ENCODE results near the gene F13A1. TPM values are rescaled to one million over a fixed set of nuclear protein-coding genes. Genes with fewer than 3 reads are reported as not detected.

F13A1 gene
- total RNA-seq, 1 experiment from 2014 or later = 0.03 TPM

DNA sequence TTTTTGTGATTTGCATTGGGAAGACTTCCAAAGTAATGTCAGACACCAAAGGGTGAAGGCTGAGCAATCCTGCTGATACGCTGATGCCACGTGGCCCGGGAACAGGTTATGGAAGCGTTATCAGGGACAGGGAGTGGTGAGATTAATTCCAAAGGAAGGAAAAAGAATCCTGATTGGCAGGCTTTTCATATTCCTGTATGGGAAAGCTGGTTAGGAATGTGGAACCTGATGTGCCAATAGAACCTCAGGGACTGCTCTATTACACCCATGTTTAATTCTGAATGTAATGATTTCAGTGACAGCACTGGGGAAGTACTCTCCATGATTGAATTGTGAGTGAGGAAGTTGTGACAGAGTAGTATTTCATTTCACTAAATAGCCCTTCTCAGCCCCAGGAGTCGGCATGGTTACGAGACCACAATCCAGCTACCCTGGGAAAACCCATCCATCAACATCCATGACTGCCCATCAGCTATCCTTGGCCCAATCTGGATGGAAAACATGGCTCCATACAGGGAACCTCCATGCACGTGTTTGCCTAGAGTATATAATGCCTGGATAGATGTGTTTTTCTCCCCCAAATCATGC, 49.4 kb downstream of the F13A1 start:
- DNase-seq (ENCODE audit: low read depth, low spot score) = no peak
- in situ Hi-C loops (cut with HindIII; ENCODE audit: low pct_unique_long_range_greater_than_20kb, low sequenced_read_pairs) = no loop called here

DNA sequence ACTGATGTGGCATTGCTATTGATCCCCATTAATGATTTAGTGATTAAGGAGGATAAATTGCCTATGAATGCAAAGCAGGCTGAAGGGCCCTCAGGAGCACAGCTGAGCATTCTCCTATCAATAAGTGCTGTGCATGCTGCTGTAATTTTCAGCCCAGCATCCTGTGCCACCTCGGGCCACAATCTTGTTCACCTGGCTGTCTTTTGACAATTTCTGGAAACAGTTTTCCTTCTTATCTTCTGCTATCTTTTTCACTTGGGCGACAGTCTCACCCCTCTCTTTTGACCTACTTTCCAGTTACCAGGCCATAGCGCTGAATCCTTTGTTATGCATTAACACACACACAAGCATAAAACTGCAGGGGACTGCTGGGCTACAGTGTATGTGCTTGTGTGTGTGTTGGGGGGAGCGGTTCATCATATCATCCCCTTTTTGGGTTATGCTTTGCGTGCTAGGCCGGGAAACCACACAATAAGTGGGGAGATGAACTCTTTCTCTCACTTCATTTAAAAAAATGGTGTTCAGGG, 60.2 kb downstream of the F13A1 start:
- in situ Hi-C loops (cut with HindIII; ENCODE audit: low pct_unique_long_range_greater_than_20kb, low sequenced_read_pairs) = no loop called here

GRCh38 chr6:6256886-6257285, 63.6 kb downstream of the F13A1 start:
- no peak for DNase-seq (ENCODE audit: low read depth, low spot score)
- in situ Hi-C loops (cut with HindIII; ENCODE audit: low pct_unique_long_range_greater_than_20kb, low sequenced_read_pairs) = no loop called here

More for the DNA sequence above, 60.2 kb downstream of the F13A1 start:
- DNase-seq (ENCODE audit: low read depth, low spot score) = no peak

GRCh38 chr6:6256259-6256658, 64.2 kb downstream of the F13A1 start:
- no peak for DNase-seq (ENCODE audit: low read depth, low spot score)
- in situ Hi-C loops (cut with HindIII; ENCODE audit: low pct_unique_long_range_greater_than_20kb, low sequenced_read_pairs) = no loop called here

- in situ Hi-C loops (cut with HindIII; ENCODE audit: low pct_unique_long_range_greater_than_20kb, low sequenced_read_pairs) = no loop called here
- DNase-seq (ENCODE audit: low read depth, low spot score) = no peak
Measured at GRCh38 chr6:6251555-6252280, 68.7 kb downstream of the F13A1 start.

DNA sequence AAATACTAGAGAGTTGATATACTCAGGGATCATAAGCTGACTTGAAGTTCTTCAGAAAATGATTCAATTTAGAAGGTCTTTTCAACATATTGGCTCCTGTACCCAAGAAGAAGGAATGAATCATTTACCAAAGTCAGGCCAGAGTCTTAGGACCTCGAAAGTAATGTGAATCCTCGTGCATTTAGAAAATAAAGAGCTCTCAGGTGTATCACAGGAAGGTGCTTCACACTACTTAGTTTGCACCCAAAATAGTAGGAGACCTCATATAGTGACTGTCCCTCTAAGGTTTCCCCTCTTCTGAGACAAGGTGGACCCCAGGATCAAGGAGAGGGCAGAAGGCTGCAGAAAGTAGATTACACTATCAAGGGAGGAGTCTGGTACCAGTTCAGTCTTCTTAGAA, 71.8 kb downstream of the F13A1 start:
- in situ Hi-C loops (cut with HindIII; ENCODE audit: low pct_unique_long_range_greater_than_20kb, low sequenced_read_pairs) = no loop called here
- no peak for DNase-seq (ENCODE audit: low read depth, low spot score)

DNA sequence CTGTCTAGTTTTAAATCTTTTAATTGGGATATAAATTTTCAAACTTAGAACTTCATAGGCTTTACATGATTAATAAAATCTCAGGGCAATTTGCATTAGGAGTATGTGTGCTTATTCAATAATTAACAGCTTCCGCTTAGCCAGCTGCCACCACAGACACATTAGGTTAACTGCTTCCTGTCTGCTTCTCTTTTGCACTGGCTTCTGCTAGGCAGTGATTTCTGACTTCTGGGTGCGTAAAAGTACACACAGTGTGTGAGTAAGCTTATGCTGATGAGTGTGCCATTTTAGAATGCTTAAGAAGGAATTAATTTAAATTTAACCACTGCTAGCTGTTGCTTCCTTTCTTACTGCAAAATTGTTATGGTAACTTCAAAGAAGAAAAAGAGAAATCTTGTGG, 73.9 kb downstream of the F13A1 start:
- in situ Hi-C loops (cut with HindIII; ENCODE audit: low pct_unique_long_range_greater_than_20kb, low sequenced_read_pairs) = no loop called here
- no peak for DNase-seq (ENCODE audit: low read depth, low spot score)

DNA sequence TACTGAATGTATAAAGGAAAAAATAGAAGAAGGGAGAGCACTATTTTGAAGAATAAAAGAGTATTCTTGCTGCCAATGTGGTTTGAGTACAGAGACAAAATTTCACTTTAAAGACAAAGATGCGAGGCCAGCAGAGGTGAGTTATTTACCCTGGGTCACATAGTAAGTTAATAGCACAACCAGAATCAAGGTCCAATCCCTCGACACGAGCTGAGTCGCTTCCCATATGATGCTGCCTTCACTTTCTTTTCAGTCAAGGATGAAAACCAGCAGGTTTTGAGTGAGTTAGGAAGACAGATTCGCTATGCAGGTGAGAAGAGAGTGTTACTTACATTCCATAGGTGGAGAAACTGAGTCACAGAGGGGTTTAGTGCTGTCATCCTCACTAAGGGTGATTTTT, 75.8 kb downstream of the F13A1 start:
- in situ Hi-C loops (cut with HindIII; ENCODE audit: low pct_unique_long_range_greater_than_20kb, low sequenced_read_pairs) = no loop called here
- no peak for DNase-seq (ENCODE audit: low read depth, low spot score)

DNA sequence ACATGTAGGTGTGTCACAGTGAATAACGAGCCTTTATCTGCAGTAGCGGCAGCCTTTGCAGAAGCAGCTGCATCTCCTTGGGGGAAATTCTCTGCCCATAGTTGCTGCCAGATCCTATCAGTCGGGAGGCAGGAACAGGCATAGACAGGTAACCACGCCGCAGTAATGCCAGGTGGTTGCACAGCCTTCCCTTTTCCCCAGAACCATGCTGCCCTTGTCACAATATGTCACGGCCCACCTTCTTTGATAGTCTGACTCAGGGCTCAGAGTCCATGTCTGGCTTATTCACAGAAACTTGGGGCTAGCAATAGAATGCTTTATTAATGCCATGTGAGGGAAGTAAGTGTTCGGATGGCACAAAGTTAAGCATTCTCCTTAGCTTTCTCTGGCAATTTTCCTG, 76.6 kb downstream of the F13A1 start:
- in situ Hi-C loops (cut with HindIII; ENCODE audit: low pct_unique_long_range_greater_than_20kb, low sequenced_read_pairs) = no loop called here
- DNase-seq (ENCODE audit: low read depth, low spot score) = no peak

DNA sequence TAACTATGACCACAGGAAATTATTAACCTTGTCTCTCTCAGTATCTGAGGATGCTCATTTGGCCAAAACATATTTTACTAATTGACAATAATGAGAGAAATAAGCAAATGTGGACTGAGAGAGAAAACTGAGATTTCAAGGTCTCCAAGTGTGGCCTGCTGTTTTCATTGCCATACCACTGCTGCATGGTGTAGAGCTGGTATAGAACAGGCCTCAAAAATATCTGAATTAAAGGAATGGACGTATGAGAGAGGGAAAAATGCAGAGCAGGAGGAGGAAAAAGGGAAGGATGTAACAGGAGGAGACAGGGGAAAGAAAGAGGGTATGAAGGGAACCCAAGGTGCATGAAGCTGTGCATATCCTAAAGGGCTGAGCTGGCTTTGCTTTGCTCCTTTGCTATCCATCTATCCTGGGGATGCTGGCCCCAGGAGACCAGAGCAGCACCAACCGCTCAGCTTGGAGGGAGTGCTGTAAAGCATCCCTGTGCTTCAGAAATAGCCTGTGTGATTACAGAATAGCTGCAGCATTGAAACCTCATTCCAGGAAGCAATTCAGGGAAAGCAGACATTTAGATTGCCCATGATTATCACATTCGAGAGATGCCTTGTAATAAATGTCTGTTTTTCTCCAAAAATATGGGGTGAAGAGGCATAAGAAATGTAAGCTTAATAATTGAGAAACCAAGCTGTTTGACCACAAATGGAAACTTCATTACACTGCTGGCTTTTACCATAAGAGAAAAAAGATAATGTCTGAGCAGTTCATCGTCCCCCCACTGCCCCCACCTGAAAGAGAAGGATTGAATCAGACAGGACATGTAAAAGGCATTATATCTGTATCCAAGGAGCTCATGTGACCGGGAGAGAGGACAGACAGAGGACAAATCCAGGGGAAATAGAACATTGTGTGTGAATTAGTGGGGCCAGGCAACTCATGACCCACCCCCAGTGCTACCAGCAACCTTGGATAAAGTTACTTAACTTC, 80.6 kb downstream of the F13A1 start:
- DNase-seq (ENCODE audit: low read depth, low spot score) = no peak
- in situ Hi-C loops (cut with HindIII; ENCODE audit: low pct_unique_long_range_greater_than_20kb, low sequenced_read_pairs) = no loop called here

DNA sequence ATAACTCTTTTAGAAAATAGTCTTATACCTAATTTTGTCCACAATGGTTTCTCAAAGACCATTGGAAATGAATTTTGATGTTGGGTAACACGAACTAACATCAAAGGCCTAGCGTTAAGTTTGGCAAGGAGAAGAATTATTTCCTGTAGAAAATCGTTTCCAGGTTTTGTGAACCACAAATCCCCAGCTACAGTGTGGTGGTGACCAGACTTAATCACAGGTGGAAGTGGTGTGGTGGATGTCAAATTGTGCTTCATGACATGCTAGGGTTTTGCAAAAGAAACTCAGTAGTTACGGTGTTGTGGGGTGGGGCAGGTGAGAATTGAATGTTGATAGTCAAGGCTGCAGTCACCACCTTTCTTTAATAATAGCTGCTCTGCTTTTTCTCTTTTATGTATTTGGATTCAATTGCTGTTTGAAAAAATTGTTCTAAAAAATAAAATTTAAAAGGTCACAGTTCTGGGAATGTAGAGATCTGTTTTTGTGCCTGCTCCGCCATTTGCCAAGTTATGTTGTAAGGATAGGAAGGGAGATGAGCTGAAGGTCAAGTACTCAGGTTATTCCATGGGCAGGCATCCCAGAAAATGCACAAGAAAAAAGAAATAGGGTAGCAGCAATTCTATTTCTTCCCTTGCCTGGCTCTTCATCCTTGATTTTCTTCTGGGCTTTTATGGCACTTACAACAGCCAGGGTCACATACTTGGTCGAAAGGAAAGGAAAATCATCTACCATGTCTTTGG, 83.6 kb downstream of the F13A1 start:
- DNase-seq (ENCODE audit: low read depth, low spot score) = no peak
- in situ Hi-C loops (cut with HindIII; ENCODE audit: low pct_unique_long_range_greater_than_20kb, low sequenced_read_pairs) = no loop called here

- in situ Hi-C loops (cut with HindIII; ENCODE audit: low pct_unique_long_range_greater_than_20kb, low sequenced_read_pairs) = no loop called here
- DNase-seq (ENCODE audit: low read depth, low spot score) = no peak
Measured at GRCh38 chr6:6235786-6236185, 84.7 kb downstream of the F13A1 start.

DNA sequence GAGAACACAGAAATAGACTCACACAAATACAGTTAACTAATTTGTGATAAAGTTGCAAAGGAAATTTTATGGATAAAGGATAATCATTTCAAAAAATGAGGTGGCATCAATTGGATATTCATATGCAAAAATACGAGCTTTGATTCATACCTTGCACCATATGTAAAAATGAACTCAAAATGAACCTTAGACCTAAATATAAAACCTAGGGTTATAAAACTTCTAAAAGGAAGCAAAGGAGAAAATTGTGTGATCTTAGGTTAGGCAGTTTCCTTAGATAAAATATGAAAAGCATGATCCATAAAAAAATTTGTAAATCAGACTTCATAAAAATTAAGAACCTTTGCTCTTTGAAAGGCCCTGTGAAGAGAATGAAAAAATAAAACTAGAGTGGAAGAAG, 85.5 kb downstream of the F13A1 start:
- in situ Hi-C loops (cut with HindIII; ENCODE audit: low pct_unique_long_range_greater_than_20kb, low sequenced_read_pairs) = no loop called here

GRCh38 chr6:6230286-6230685, 90.2 kb downstream of the F13A1 start:
- no peak for DNase-seq (ENCODE audit: low read depth, low spot score)
- in situ Hi-C loops (cut with HindIII; ENCODE audit: low pct_unique_long_range_greater_than_20kb, low sequenced_read_pairs) = no loop called here

More for the DNA sequence above, 85.5 kb downstream of the F13A1 start:
- DNase-seq (ENCODE audit: low read depth, low spot score) = no peak

- in situ Hi-C loops (cut with HindIII; ENCODE audit: low pct_unique_long_range_greater_than_20kb, low sequenced_read_pairs) = no loop called here
- no peak for DNase-seq (ENCODE audit: low read depth, low spot score)
Measured at GRCh38 chr6:6227896-6228295, 92.6 kb downstream of the F13A1 start.

DNA sequence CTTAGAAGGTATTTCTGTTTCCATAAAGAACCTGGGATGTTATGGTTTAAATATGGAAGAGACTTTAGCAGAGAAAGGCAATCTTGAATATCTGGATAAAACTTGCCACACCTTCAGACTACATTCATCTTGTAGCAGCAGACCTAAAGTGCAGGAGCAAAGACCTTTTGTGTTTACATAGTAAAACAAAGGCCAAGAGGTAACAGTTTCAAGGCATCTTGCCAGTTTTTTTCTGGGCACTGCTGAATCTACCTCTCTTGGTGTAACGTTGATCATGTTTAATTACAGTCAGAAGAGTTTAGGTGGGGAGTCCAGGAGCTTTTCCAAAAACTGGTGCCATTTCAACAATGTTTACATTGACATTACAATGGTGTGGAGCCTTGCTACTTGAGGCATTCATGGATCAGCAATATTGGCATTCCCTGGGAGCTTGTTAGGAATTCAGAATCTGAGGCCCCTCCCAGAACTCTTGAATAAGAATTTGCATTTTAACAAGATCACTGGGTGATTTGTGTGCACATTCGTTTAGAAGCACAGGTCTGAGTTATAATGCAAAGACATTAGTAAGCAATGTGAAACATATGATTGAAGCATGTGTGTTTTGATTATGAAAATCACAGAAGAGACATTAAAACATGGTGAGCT, 94.5 kb downstream of the F13A1 start:
- in situ Hi-C loops (cut with HindIII; ENCODE audit: low pct_unique_long_range_greater_than_20kb, low sequenced_read_pairs) = no loop called here
- no peak for DNase-seq (ENCODE audit: low read depth, low spot score)

DNA sequence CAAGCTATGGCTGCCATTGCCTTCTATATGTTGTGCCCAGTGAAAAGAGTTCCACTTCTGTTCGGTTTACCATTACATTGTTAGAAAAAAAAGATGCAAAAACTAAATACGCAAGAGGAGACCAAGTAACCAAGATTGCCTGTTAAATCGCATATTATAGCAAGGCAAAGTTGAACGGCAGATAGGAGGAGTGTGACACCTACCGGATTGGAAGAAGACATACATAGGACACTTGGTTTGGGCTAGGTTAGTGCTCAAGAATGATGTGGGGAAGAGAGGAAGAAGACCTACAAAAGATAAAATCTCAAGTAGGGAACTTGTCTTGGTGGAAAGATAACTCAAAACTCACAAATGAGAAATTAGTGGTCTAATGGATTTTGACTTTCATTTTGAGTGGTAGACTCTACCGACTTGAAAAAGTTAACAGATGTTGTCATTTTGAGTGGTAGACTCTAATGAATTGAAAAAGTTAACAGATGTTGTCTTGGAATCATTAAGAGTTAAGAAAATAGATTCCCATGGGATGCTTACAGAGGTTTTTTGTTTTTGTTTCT, 95.5 kb downstream of the F13A1 start:
- in situ Hi-C loops (cut with HindIII; ENCODE audit: low pct_unique_long_range_greater_than_20kb, low sequenced_read_pairs) = no loop called here
- peak; percentile 71 for DNase-seq (ENCODE audit: low read depth, low spot score)

All from SK-MEL-5 (cell line).